Effector CD4-positive, alpha-beta T cell (primary cell): ENCODE data around the gene PTPRG. TPM values are rescaled to one million over a fixed set of nuclear protein-coding genes. Genes with fewer than 3 reads are reported as not detected.
"Not testable (repeated sequence)": the region's sequence is repeated elsewhere in the genome, so short reads cannot be mapped to it uniquely, and the experiment has no call there.

Source experiments
- DNase-seq: peaks from one replicate; pipeline ENCODE4 v3.0.0-alpha.2; 2020
- total RNA-seq: gene quantifications from one replicate; lab custom pipeline; 2026; lab: John Stamatoyannopoulos, UW

Gene PTPRG
- not detected for total RNA-seq

GRCh38 chr3:61561374-61562041 is at the start of gene PTPRG:
PTPRG (plus strand) TSS chr3:61561571; CDS start chr3:61562288, 717 bp downstream.
- no peak for DNase-seq

GRCh38 chr3:61518590-61518989 is 42.8 kb upstream of the PTPRG start:
- DNase-seq, result no peak

GRCh38 chr3:61520966-61521628 is 40.3 kb upstream of the PTPRG start:
- no peak for DNase-seq

GRCh38 chr3:61522060-61522459 is 39.3 kb upstream of the PTPRG start:
- no peak for DNase-seq

GRCh38 chr3:61522626-61523025 is 38.7 kb upstream of the PTPRG start:
- no peak for DNase-seq

- DNase-seq, result no peak
These were observed 36.4 kb upstream of the PTPRG start for GRCh38 chr3:61524933-61525332.

GRCh38 chr3:61526308-61526707 is 35.1 kb upstream of the PTPRG start:
- no peak for DNase-seq

GRCh38 chr3:61527011-61527410 is 34.4 kb upstream of the PTPRG start:
- no peak for DNase-seq

- DNase-seq, result no peak
These were observed 31.0 kb upstream of the PTPRG start for GRCh38 chr3:61530355-61530754.

GRCh38 chr3:61531528-61531927 is 29.8 kb upstream of the PTPRG start:
- DNase-seq, result no peak

- no peak for DNase-seq
These were observed 28.5 kb upstream of the PTPRG start for GRCh38 chr3:61532739-61533500.

GRCh38 chr3:61535826-61536225 is 25.5 kb upstream of the PTPRG start:
- no peak for DNase-seq

GRCh38 chr3:61537366-61537765 is 24.0 kb upstream of the PTPRG start:
- DNase-seq, result no peak

- no peak for DNase-seq
These were observed 22.9 kb upstream of the PTPRG start for GRCh38 chr3:61538486-61538885.

- DNase-seq, result no peak
These were observed 19.7 kb upstream of the PTPRG start for GRCh38 chr3:61541694-61542093.

GRCh38 chr3:61545716-61546115 is 15.7 kb upstream of the PTPRG start:
- no peak for DNase-seq

- no peak for DNase-seq
These were observed 13.7 kb upstream of the PTPRG start for GRCh38 chr3:61547625-61548024.

GRCh38 chr3:61552704-61553103 is 8.7 kb upstream of the PTPRG start:
- DNase-seq, result not testable (repeated sequence)

GRCh38 chr3:61559136-61559731 is 2.1 kb upstream of the PTPRG start:
- DNase-seq, result no peak

- no peak for DNase-seq
These were observed 626 bp upstream of the PTPRG start for GRCh38 chr3:61560517-61561373.

GRCh38 chr3:61562042-61562720 is 810 bp downstream of the PTPRG start:
- no peak for DNase-seq
